Suprapubic skin (tissue), 4 donors: Measurements from ENCODE around the gene MAP2K5. TPM values are rescaled to one million over a fixed set of nuclear protein-coding genes. Genes with fewer than 3 reads are reported as not detected.

Experiments
- DNase-seq, 2 donors: peaks; one replicate each; pipeline ENCODE4 v3.0.0-alpha.2; 2019; ENCODE audit warnings: low spot score in 2 of 2
- H3K27ac ChIP-seq: fragments of 200-600 bp; sonication (generic); one replicate; pipeline ENCODE4 v1.5.1; 2019
- H3K27me3 ChIP-seq: fragments of 200-600 bp; sonication (generic); one replicate; pipeline ENCODE4 v1.5.1; 2019
- H3K36me3 ChIP-seq: fragments of 200-600 bp; sonication (generic); one replicate; pipeline ENCODE4 v1.5.1; 2019
- H3K4me1 ChIP-seq: fragments of 200-600 bp; sonication (generic); one replicate; pipeline ENCODE4 v1.5.1; 2019
- H3K4me3 ChIP-seq: fragments of 200-600 bp; sonication (generic); one replicate; pipeline ENCODE4 v1.5.1; 2019; ENCODE audit warnings: mild to moderate bottlenecking
- H3K9me3 ChIP-seq: fragments of 200-600 bp; sonication (generic); one replicate; pipeline ENCODE4 v1.5.1; 2019
- CTCF ChIP-seq, 2 donors: fragments of 200-600 bp in 1 of 2; fragments of 450-650 bp in 1 of 2; sonication (generic) in 1 of 2; IDR thresholded peaks; one replicate each; pipeline ENCODE4 v1.5.1; 2016 to 2019; ENCODE audit warnings: antibody characterized with exemption in 2 of 2, mild to moderate bottlenecking in 1 of 2, moderate library complexity in 1 of 2
- EP300 ChIP-seq: sonication (generic); formaldehyde crosslinking; IDR thresholded peaks from one replicate; pipeline ENCODE4 v1.6.1; 2017; ENCODE audit warnings: antibody characterized with exemption
- POLR2A ChIP-seq, 2 donors: fragments of 450-650 bp; IDR thresholded peaks; one replicate each; pipeline ENCODE4 v1.6.1; 2017; ENCODE audit warnings: antibody characterized with exemption in 2 of 2, mild to moderate bottlenecking in 2 of 2, moderate library complexity in 2 of 2
- POLR2AphosphoS5 ChIP-seq, 3 donors: sonication (generic); formaldehyde crosslinking; IDR thresholded peaks; one replicate each; pipeline ENCODE4 v1.6.1; 2017; ENCODE audit warnings: antibody characterized with exemption in 3 of 3
- WGBS: methylation state at CpG from one replicate; pipeline ENCODE4 v1.1.5; 2018; 5-methylcytosine and 5-hydroxymethylcytosine counted together
- total RNA-seq, 4 donors: library from RNA; depleted of rRNA; stranded (reverse); fragments of >200 nt; gene quantifications; one replicate each; pipeline ENCODE4 v1.1.0, GENCODE V29; 2016

MAP2K5 gene
- total RNA-seq, 4 donors from 2014 or later: 9.5 to 18.5 (median 10.2) TPM

DNA sequence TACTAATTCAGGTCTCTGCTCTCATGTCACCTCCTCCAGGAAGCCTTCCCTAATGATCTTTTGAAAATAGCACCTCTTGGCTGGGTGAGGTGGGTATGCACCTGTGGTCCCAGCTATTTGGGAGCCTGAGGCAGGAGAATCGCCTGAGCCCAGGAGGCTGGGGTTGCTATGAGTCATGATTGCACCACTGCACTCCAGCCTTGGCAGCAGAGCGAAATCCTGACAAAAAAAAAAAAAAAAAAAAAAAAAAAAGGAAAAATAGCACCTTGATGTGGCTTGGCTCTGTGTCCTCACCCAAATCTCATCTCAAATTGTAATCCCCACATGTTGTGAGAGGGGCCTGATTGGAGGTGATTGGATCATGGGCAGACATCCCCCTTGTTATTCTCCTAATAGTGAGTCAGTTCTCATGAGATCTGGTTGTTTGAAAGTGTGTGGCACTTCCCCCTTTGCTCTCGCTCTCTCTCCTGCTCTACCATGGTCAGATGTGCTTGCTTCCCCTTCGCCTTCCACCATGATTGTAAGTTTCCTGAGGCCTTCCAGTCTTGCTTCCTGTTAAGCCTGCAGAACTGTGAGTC lies 308.6 kb downstream of the MAP2K5 start:
- DNase-seq: peak in 1 of 2 donors; percentile 20
- Histone ChIP-seq H3K27me3 (no peaks in the 10 kb centered on the region), H3K36me3 (no peaks in the 10 kb centered on the region), H3K9me3 (no peaks in the 10 kb centered on the region), H3K4me1 (no peaks in the 10 kb centered on the region), H3K27ac (no peak overlapping the region), H3K4me3 (no peak overlapping the region)
- 62% methylated on average over 4 of the region's 4 CpGs for WGBS
- TF ChIP-seq POLR2A (IDR thresholded peaks at IDR 0.05) (no peak), EP300 (no peak), CTCF (IDR thresholded peaks at IDR 0.05) (no peak), POLR2AphosphoS5 (IDR thresholded peaks at IDR 0.05) (no peak)

GRCh38 chr15:67852418-67852817 lies 309.9 kb downstream of the MAP2K5 start:
- no peaks in the 10 kb centered on the region for H3K27me3 ChIP-seq
- DNase-seq: no peak
- H3K4me1 ChIP-seq: no peaks in the 10 kb centered on the region
- no peak overlapping the region for H3K4me3 ChIP-seq
- no peaks in the 10 kb centered on the region for H3K9me3 ChIP-seq
- WGBS: 71% methylated on average over 3 of the region's 3 CpGs
- TF ChIP-seq CTCF (IDR thresholded peaks at IDR 0.05): no peak
- TF ChIP-seq POLR2AphosphoS5 (IDR thresholded peaks at IDR 0.05): no peak
- no peak for TF ChIP-seq EP300
- no peak for TF ChIP-seq POLR2A (IDR thresholded peaks at IDR 0.05)
- no peak overlapping the region for H3K27ac ChIP-seq
- no peaks in the 10 kb centered on the region for H3K36me3 ChIP-seq

- TF ChIP-seq CTCF (IDR thresholded peaks at IDR 0.05) (no peak), POLR2AphosphoS5 (IDR thresholded peaks at IDR 0.05) (no peak), POLR2A (IDR thresholded peaks at IDR 0.05) (no peak), EP300 (no peak)
- Histone ChIP-seq H3K4me1 (no peaks in the 10 kb centered on the region), H3K4me3 (no peak overlapping the region), H3K36me3 (no peaks in the 10 kb centered on the region), H3K27ac (no peak overlapping the region), H3K27me3 (no peaks in the 10 kb centered on the region), H3K9me3 (no peaks in the 10 kb centered on the region)
- DNase-seq: no peak
- WGBS: 69% methylated on average over 3 of the region's 3 CpGs
These were observed 311.0 kb downstream of the MAP2K5 start for GRCh38 chr15:67853454-67853853.

GRCh38 chr15:67854358-67854757 lies 311.9 kb downstream of the MAP2K5 start:
- H3K27ac ChIP-seq: no peak overlapping the region
- H3K4me3 ChIP-seq: no peak overlapping the region
- no peaks in the 10 kb centered on the region for H3K27me3 ChIP-seq
- TF ChIP-seq POLR2A (IDR thresholded peaks at IDR 0.05): no peak
- TF ChIP-seq CTCF (IDR thresholded peaks at IDR 0.05): no peak
- no peak for TF ChIP-seq POLR2AphosphoS5 (IDR thresholded peaks at IDR 0.05)
- no peak for TF ChIP-seq EP300
- peak in 1 of 2 donors; percentile 35 for DNase-seq
- H3K4me1 ChIP-seq: no peaks in the 10 kb centered on the region
- no peaks in the 10 kb centered on the region for H3K9me3 ChIP-seq
- H3K36me3 ChIP-seq: no peaks in the 10 kb centered on the region
- WGBS: 100% methylated on average over 1 of the region's 1 CpG

DNA sequence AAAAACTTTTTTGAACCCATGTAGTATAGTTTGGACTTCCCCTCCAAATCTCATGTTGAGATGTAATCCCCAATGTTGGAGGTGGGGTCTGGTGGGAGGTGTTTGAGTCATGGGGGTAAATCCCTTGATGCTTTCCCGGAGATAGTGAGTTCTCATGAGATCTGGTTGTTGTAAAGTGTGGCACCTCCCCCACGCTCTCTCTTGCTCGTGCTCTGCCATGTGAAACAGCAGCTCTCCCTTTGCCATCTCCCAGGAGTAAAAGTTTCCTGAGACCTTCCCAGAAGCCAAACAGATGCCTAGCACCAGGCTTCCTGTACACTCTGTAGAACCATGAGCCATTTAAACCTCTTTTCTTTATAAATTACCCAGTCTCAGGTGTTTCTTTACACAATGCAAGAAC lies 313.3 kb downstream of the MAP2K5 start:
- TF ChIP-seq CTCF (IDR thresholded peaks at IDR 0.05): no peak
- TF ChIP-seq POLR2A (IDR thresholded peaks at IDR 0.05): no peak
- TF ChIP-seq EP300: no peak
- TF ChIP-seq POLR2AphosphoS5 (IDR thresholded peaks at IDR 0.05): no peak
- Histone ChIP-seq H3K9me3 (no peaks in the 10 kb centered on the region), H3K4me3 (no peak overlapping the region), H3K27me3 (no peaks in the 10 kb centered on the region), H3K4me1 (no peaks in the 10 kb centered on the region), H3K27ac (no peak overlapping the region), H3K36me3 (no peaks in the 10 kb centered on the region)
- no peak for DNase-seq
- 67% methylated on average over 3 of the region's 3 CpGs for WGBS

Other genes starting within 250 kb of the MAP2K5 start
- gene C15orf61, start 21.6 kb upstream of the MAP2K5 start, total RNA-seq: 10 to 100 TPM; 12.8 to 23.6 (median 16.8) TPM